Calu3 (cell line): ENCODE results near the gene LSP1. TPM values are rescaled to one million over a fixed set of nuclear protein-coding genes. Genes with fewer than 3 reads are reported as not detected.

Experiments
- BruUV-seq: library from RNA; stranded (reverse); fragments of 400-500 nt; replicated peaks from 2 replicates; lab custom pipeline; 2021; lab: Mats Ljungman, UMichigan
- CTCF ChIA-PET: fragments of 300-600 bp; sonication (Branson Sonifier 250); formaldehyde crosslinking; loops from one replicate; lab custom pipeline; 2022; ENCODE audit warnings: antibody characterized with exemption; lab: Charles Lee
- DNase-seq: peaks from one replicate; pipeline ENCODE4 v3.0.0; 2022
- H3K27ac Mint-ChIP-seq: one replicate; pipeline ENCODE4 v1.8.0; 2022; ENCODE audit warnings: mixed read lengths; ENCODE audit not compliant: unreplicated experiment
- H3K27me3 Mint-ChIP-seq: one replicate; pipeline ENCODE4 v1.8.0; 2022; ENCODE audit warnings: mixed read lengths; ENCODE audit not compliant: unreplicated experiment
- H3K36me3 Mint-ChIP-seq: one replicate; pipeline ENCODE4 v1.8.0; 2022; ENCODE audit warnings: mild to moderate bottlenecking, moderate library complexity, mixed read lengths; ENCODE audit not compliant: insufficient read depth, unreplicated experiment
- H3K4me1 Mint-ChIP-seq: one replicate; pipeline ENCODE4 v1.8.0; 2022; ENCODE audit warnings: mild to moderate bottlenecking, low read depth, mixed read lengths; ENCODE audit not compliant: unreplicated experiment
- H3K4me3 Mint-ChIP-seq: one replicate; pipeline ENCODE4 v1.8.0; 2022; ENCODE audit warnings: mild to moderate bottlenecking, low read depth, moderate library complexity, mixed read lengths; ENCODE audit not compliant: unreplicated experiment
- H3K9me3 Mint-ChIP-seq: one replicate; pipeline ENCODE4 v1.8.0; 2022; ENCODE audit warnings: low read depth, mixed read lengths; ENCODE audit not compliant: unreplicated experiment
- CTCF ChIP-seq: fragments of 200-600 bp; IDR thresholded peaks from one replicate; pipeline ENCODE4 v1.8.0; 2022; ENCODE audit warnings: antibody characterized with exemption; ENCODE audit not compliant: unreplicated experiment
- intact Hi-C: fragments of 100-400 bp; cut with micrococcal nuclease; formaldehyde crosslinking; loops from one replicate; pipeline ENCODE4 v1.10.0; 2022; ENCODE audit not compliant: unreplicated experiment
- total RNA-seq: library from RNA; stranded (reverse); gene quantifications from 2 replicates; pipeline ENCODE4 v1.2.3, GENCODE V29; 2022

LSP1 gene
- total RNA-seq, 1 experiment from 2014 or later, result not detected

- DNase-seq, result no peak
- CTCF ChIA-PET, result no interaction called here
- Mint-ChIP-seq H3K4me3 (no peak overlapping the region), H3K27me3 (no peaks in the 10 kb centered on the region), H3K27ac (no peak overlapping the region), H3K9me3 (no peaks in the 10 kb centered on the region), H3K36me3 (no peaks in the 10 kb centered on the region), H3K4me1 (no peaks in the 10 kb centered on the region)
- intact Hi-C loops, result no loop called here
- BruUV-seq, result no TSS peak
- TF ChIP-seq CTCF, result no peak
Measured at GRCh38 chr11:1814691-1815090, 38.2 kb upstream of the LSP1 start.

- intact Hi-C loops, result no loop called here
- Mint-ChIP-seq H3K27me3 (no peaks in the 10 kb centered on the region), H3K4me3 (no peak overlapping the region), H3K27ac (no peak overlapping the region), H3K9me3 (no peaks in the 10 kb centered on the region), H3K4me1 (no peaks in the 10 kb centered on the region), H3K36me3 (no peaks in the 10 kb centered on the region)
- BruUV-seq, result no TSS peak
- no peak for DNase-seq
- CTCF ChIA-PET, result interaction anchor here (0.6 kb wide), 1 partner anchor 53 kb away, joined by 3 read pairs; no protein-coding TSS in a partner anchor
- TF ChIP-seq CTCF, result no peak
Measured at GRCh38 chr11:1815311-1815710, 37.6 kb upstream of the LSP1 start.

GRCh38 chr11:1815751-1816150 lies 37.1 kb upstream of the LSP1 start:
- H3K27me3 Mint-ChIP-seq, result no peaks in the 10 kb centered on the region
- BruUV-seq, result no TSS peak
- no peaks in the 10 kb centered on the region for H3K4me1 Mint-ChIP-seq
- no peak overlapping the region for H3K27ac Mint-ChIP-seq
- intact Hi-C loops, result no loop called here
- TF ChIP-seq CTCF, result no peak
- H3K4me3 Mint-ChIP-seq, result no peak overlapping the region
- CTCF ChIA-PET, result interaction anchor here (0.6 kb wide), 1 partner anchor 53 kb away, joined by 3 read pairs; no protein-coding TSS in a partner anchor
- no peaks in the 10 kb centered on the region for H3K36me3 Mint-ChIP-seq
- DNase-seq, result no peak
- no peaks in the 10 kb centered on the region for H3K9me3 Mint-ChIP-seq

GRCh38 chr11:1817000-1817399 lies 35.9 kb upstream of the LSP1 start:
- Mint-ChIP-seq H3K4me1 (no peaks in the 10 kb centered on the region), H3K27me3 (no peaks in the 10 kb centered on the region), H3K27ac (no peak overlapping the region), H3K9me3 (no peaks in the 10 kb centered on the region), H3K36me3 (no peaks in the 10 kb centered on the region), H3K4me3 (no peak overlapping the region)
- no peak for DNase-seq
- TF ChIP-seq CTCF, result no peak
- intact Hi-C loops, result no loop called here
- CTCF ChIA-PET, result no interaction called here
- BruUV-seq, result no TSS peak
